HEK293 (cell line): ENCODE results near the gene PLAU.
A peak's percentile ranks its signal among the peaks of the same experiment; 100 is the strongest.

Source experiments
- IKZF3 ChIP-seq: fragments of 450-650 bp; IDR thresholded peaks from 2 replicates; pipeline ENCODE4 v1.5.0; 2018; ENCODE audit warnings: missing biosample characterization, mild to moderate bottlenecking, missing genetic modification characterization, moderate library complexity
- KLF1 ChIP-seq: fragments of 450-650 bp; formaldehyde crosslinking; IDR thresholded peaks from 2 replicates; pipeline ENCODE4 v1.5.1; 2016; ENCODE audit warnings: missing biosample characterization, missing genetic modification characterization
- KLF7 ChIP-seq: fragments of 450-650 bp; formaldehyde crosslinking; IDR thresholded peaks from 2 replicates; pipeline ENCODE4 v1.5.1; 2016; ENCODE audit warnings: missing biosample characterization, missing genetic modification characterization, borderline replicate concordance
- MZF1 ChIP-seq: fragments of 450-650 bp; formaldehyde crosslinking; IDR thresholded peaks from 2 replicates; pipeline ENCODE4 v1.5.1; 2017; ENCODE audit warnings: missing biosample characterization, missing genetic modification characterization, borderline replicate concordance
- OSR2 ChIP-seq: fragments of 450-650 bp; formaldehyde crosslinking; IDR thresholded peaks from 2 replicates; pipeline ENCODE4 v1.5.1; 2016; ENCODE audit warnings: missing biosample characterization, missing genetic modification characterization
- PRDM10 ChIP-seq: fragments of 450-650 bp; formaldehyde crosslinking; IDR thresholded peaks from 2 replicates; pipeline ENCODE4 v1.5.1; 2016; ENCODE audit warnings: missing biosample characterization, missing genetic modification characterization
- SP2 ChIP-seq: fragments of 450-650 bp; formaldehyde crosslinking; IDR thresholded peaks from 2 replicates; pipeline ENCODE4 v1.5.1; 2016; ENCODE audit warnings: missing biosample characterization, missing genetic modification characterization
- SP7 ChIP-seq: fragments of 450-650 bp; formaldehyde crosslinking; IDR thresholded peaks from 2 replicates; pipeline ENCODE4 v1.5.1; 2016; ENCODE audit warnings: missing biosample characterization, missing genetic modification characterization
- WT1 ChIP-seq: fragments of 450-650 bp; formaldehyde crosslinking; IDR thresholded peaks from 2 replicates; pipeline ENCODE4 v1.5.1; 2016; ENCODE audit warnings: missing biosample characterization, missing genetic modification characterization
- ZBTB1 ChIP-seq: fragments of 450-650 bp; formaldehyde crosslinking; IDR thresholded peaks from 2 replicates; pipeline ENCODE4 v1.5.1; 2016; ENCODE audit warnings: missing biosample characterization, missing genetic modification characterization
- ZBTB17 ChIP-seq: fragments of 450-650 bp; formaldehyde crosslinking; IDR thresholded peaks from 2 replicates; pipeline ENCODE4 v1.5.1; 2016; ENCODE audit warnings: missing biosample characterization, missing genetic modification characterization
- ZBTB7A ChIP-seq: fragments of 450-650 bp; formaldehyde crosslinking; IDR thresholded peaks from 2 replicates; pipeline ENCODE4 v1.5.1; 2016; ENCODE audit warnings: low read depth, missing biosample characterization, missing genetic modification characterization
- ZBTB8A ChIP-seq: fragments of 450-650 bp; formaldehyde crosslinking; IDR thresholded peaks from 2 replicates; pipeline ENCODE4 v1.5.1; 2016; ENCODE audit warnings: missing biosample characterization, missing genetic modification characterization
- ZFP69B ChIP-seq: fragments of 450-650 bp; formaldehyde crosslinking; IDR thresholded peaks from 2 replicates; pipeline ENCODE4 v1.5.1; 2016; ENCODE audit warnings: missing biosample characterization, missing genetic modification characterization
- ZIC2 ChIP-seq: fragments of 450-650 bp; formaldehyde crosslinking; IDR thresholded peaks from 2 replicates; pipeline ENCODE4 v1.5.1; 2016; ENCODE audit warnings: missing biosample characterization, missing genetic modification characterization
- ZNF146 ChIP-seq: fragments of 450-650 bp; formaldehyde crosslinking; IDR thresholded peaks from 2 replicates; pipeline ENCODE4 v1.5.1; 2016; ENCODE audit warnings: missing biosample characterization, missing genetic modification characterization
- ZNF184 ChIP-seq: fragments of 450-650 bp; IDR thresholded peaks from 2 replicates; pipeline ENCODE4 v1.5.1; 2018; ENCODE audit warnings: missing biosample characterization, mild to moderate bottlenecking, missing genetic modification characterization
- ZNF341 ChIP-seq: fragments of 450-650 bp; formaldehyde crosslinking; IDR thresholded peaks from 2 replicates; pipeline ENCODE4; 2016; ENCODE audit warnings: low read depth, missing biosample characterization, missing genetic modification characterization
- ZNF394 ChIP-seq: fragments of 450-650 bp; formaldehyde crosslinking; IDR thresholded peaks from 2 replicates; pipeline ENCODE4 v1.5.1; 2016; ENCODE audit warnings: missing biosample characterization, missing genetic modification characterization, mild to moderate bottlenecking, moderate library complexity, borderline replicate concordance
- ZNF530 ChIP-seq: fragments of 450-650 bp; formaldehyde crosslinking; IDR thresholded peaks from 2 replicates; pipeline ENCODE4 v1.5.1; 2016; ENCODE audit warnings: low read depth, missing biosample characterization, missing genetic modification characterization
- ZNF610 ChIP-seq: fragments of 450-650 bp; formaldehyde crosslinking; IDR thresholded peaks from 2 replicates; pipeline ENCODE4 v1.5.1; 2016; ENCODE audit warnings: missing biosample characterization, missing genetic modification characterization, borderline replicate concordance
- ZNF660 ChIP-seq: fragments of 450-650 bp; IDR thresholded peaks from 2 replicates; pipeline ENCODE4 v1.5.1; 2018; ENCODE audit warnings: missing biosample characterization, mild to moderate bottlenecking, missing genetic modification characterization
- ZSCAN30 ChIP-seq: fragments of 450-650 bp; IDR thresholded peaks from 2 replicates; pipeline ENCODE4 v1.5.1; 2018; ENCODE audit warnings: missing biosample characterization, mild to moderate bottlenecking, missing genetic modification characterization, moderate library complexity
- ZXDB ChIP-seq: fragments of 450-650 bp; formaldehyde crosslinking; IDR thresholded peaks from 2 replicates; pipeline ENCODE4 v1.5.1; 2016; ENCODE audit warnings: missing biosample characterization, missing genetic modification characterization
- TF ChIP-seq, protein P1 (sequence below): fragments of 450-650 bp; formaldehyde crosslinking; IDR thresholded peaks from 2 replicates; pipeline ENCODE4 v1.5.1; 2016; ENCODE audit warnings: missing biosample characterization, missing genetic modification characterization
- TF ChIP-seq, protein P2 (sequence below): fragments of 450-650 bp; formaldehyde crosslinking; conservative IDR thresholded peaks from 2 replicates; pipeline ENCODE4 v1.5.1; 2016; ENCODE audit warnings: low read depth, missing biosample characterization, missing genetic modification characterization
- TF ChIP-seq, protein P3 (sequence below): fragments of 450-650 bp; IDR thresholded peaks from 2 replicates; pipeline ENCODE4 v1.5.1; 2018; ENCODE audit warnings: missing biosample characterization, mild to moderate bottlenecking, missing genetic modification characterization

The PLAU gene

GRCh38 chr10:73906524-73907447 lies 4.1 kb upstream of the PLAU start (continued):
- TF ChIP-seq, protein P1, sequence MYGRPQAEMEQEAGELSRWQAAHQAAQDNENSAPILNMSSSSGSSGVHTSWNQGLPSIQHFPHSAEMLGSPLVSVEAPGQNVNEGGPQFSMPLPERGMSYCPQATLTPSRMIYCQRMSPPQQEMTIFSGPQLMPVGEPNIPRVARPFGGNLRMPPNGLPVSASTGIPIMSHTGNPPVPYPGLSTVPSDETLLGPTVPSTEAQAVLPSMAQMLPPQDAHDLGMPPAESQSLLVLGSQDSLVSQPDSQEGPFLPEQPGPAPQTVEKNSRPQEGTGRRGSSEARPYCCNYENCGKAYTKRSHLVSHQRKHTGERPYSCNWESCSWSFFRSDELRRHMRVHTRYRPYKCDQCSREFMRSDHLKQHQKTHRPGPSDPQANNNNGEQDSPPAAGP (tag by site-specific recombination) = peak; percentile 77
- peak; percentile 54; the same call in 1 of the 2 replicates for TF ChIP-seq IKZF3 (tag by site-specific recombination)
- TF ChIP-seq WT1 = peak; percentile 92
- peak; percentile 75 for TF ChIP-seq ZNF341 (tag by site-specific recombination)
- TF ChIP-seq, protein P2, sequence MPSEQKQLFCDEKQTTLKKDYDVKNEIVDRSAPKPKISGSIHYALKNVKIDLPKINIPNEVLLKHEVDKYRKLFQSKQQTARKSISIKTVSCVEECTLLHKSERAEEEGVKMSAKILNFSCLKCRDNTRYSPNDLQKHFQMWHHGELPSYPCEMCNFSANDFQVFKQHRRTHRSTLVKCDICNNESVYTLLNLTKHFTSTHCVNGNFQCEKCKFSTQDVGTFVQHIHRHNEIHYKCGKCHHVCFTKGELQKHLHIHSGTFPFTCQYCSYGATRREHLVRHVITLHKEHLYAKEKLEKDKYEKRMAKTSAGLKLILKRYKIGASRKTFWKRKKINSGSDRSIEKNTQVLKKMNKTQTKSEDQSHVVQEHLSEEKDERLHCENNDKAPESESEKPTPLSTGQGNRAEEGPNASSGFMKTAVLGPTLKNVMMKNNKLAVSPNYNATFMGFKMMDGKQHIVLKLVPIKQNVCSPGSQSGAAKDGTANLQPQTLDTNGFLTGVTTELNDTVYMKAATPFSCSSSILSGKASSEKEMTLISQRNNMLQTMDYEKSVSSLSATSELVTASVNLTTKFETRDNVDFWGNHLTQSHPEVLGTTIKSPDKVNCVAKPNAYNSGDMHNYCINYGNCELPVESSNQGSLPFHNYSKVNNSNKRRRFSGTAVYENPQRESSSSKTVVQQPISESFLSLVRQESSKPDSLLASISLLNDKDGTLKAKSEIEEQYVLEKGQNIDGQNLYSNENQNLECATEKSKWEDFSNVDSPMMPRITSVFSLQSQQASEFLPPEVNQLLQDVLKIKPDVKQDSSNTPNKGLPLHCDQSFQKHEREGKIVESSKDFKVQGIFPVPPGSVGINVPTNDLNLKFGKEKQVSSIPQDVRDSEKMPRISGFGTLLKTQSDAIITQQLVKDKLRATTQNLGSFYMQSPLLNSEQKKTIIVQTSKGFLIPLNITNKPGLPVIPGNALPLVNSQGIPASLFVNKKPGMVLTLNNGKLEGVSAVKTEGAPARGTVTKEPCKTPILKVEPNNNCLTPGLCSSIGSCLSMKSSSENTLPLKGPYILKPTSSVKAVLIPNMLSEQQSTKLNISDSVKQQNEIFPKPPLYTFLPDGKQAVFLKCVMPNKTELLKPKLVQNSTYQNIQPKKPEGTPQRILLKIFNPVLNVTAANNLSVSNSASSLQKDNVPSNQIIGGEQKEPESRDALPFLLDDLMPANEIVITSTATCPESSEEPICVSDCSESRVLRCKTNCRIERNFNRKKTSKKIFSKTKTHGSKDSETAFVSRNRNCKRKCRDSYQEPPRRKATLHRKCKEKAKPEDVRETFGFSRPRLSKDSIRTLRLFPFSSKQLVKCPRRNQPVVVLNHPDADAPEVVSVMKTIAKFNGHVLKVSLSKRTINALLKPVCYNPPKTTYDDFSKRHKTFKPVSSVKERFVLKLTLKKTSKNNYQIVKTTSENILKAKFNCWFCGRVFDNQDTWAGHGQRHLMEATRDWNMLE (tag by site-specific recombination) = no peak
- TF ChIP-seq SP7 (tag by site-specific recombination) = peak; percentile 91
- peak; percentile 81; the same call in 1 of the 2 replicates for TF ChIP-seq ZNF660 (tag by site-specific recombination)
- 0 out of 2 replicates have a peak, but pooled peaks have one; percentile 59 for TF ChIP-seq ZNF184
- TF ChIP-seq ZNF610 (tag by site-specific recombination) = no peak
- TF ChIP-seq ZIC2 (tag by site-specific recombination) = peak; percentile 68
- peak; percentile 84 for TF ChIP-seq ZXDB
- TF ChIP-seq OSR2 (tag by site-specific recombination) = peak; percentile 72
- no peak for TF ChIP-seq ZBTB7A (tag by site-specific recombination)
- peak; percentile 42; the same call in 1 of the 2 replicates for TF ChIP-seq SP2 (tag by site-specific recombination)
- no peak for TF ChIP-seq ZNF530 (tag by site-specific recombination)
- peak; percentile 70 for TF ChIP-seq KLF1 (tag by site-specific recombination)
- TF ChIP-seq ZNF146 (tag by site-specific recombination) = peak; percentile 99
- no peak for TF ChIP-seq ZBTB1
- TF ChIP-seq ZBTB8A = peak; percentile 40
- TF ChIP-seq PRDM10 = peak; percentile 63
- TF ChIP-seq ZBTB17 (tag by site-specific recombination) = peak; percentile 63
- TF ChIP-seq KLF7 (tag by site-specific recombination) = no peak
- peak; percentile 66 for TF ChIP-seq MZF1
- TF ChIP-seq ZFP69B (tag by site-specific recombination) = peak; percentile 69; the same call in 1 of the 2 replicates
- peak; percentile 22; the same call in 1 of the 2 replicates for TF ChIP-seq ZNF394 (tag by site-specific recombination)
- peak; percentile 66; the same call in 1 of the 2 replicates for TF ChIP-seq ZSCAN30 (tag by site-specific recombination)
- TF ChIP-seq, protein P3, sequence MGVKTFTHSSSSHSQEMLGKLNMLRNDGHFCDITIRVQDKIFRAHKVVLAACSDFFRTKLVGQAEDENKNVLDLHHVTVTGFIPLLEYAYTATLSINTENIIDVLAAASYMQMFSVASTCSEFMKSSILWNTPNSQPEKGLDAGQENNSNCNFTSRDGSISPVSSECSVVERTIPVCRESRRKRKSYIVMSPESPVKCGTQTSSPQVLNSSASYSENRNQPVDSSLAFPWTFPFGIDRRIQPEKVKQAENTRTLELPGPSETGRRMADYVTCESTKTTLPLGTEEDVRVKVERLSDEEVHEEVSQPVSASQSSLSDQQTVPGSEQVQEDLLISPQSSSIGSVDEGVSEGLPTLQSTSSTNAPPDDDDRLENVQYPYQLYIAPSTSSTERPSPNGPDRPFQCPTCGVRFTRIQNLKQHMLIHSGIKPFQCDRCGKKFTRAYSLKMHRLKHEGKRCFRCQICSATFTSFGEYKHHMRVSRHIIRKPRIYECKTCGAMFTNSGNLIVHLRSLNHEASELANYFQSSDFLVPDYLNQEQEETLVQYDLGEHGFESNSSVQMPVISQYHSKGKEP (tag by site-specific recombination) = peak; percentile 66; the same call in 1 of the 2 replicates
